GM23338 (cell line): ENCODE measurements around the gene USH2A. TPM values are rescaled to one million over a fixed set of nuclear protein-coding genes. Genes with fewer than 3 reads are reported as not detected.

ENCODE experiments used
- CREB1 ChIP-seq: fragments of 250-450 bp; sonication (Bioruptor Pico); IDR thresholded peaks from 2 replicates; pipeline ENCODE4 v1.5.0; 2020; ENCODE audit warnings: low read depth, mild to moderate bottlenecking, moderate library complexity
- EZH2phosphoT487 ChIP-seq: fragments of 200-600 bp; sonication (generic); IDR thresholded peaks from one replicate; pipeline ENCODE4 v1.8.1; 2018; ENCODE audit warnings: antibody characterized with exemption; ENCODE audit not compliant: unreplicated experiment
- POLR2AphosphoS5 ChIP-seq: IDR thresholded peaks from 2 replicates; pipeline ENCODE4 v1.6.1; 2016; ENCODE audit warnings: antibody characterized with exemption, low read depth
- REST ChIP-seq: IDR thresholded peaks from one replicate; pipeline ENCODE4 v1.6.1; 2018; ENCODE audit warnings: antibody characterized with exemption; ENCODE audit not compliant: unreplicated experiment
- STAT1 ChIP-seq: IDR thresholded peaks from one replicate; pipeline ENCODE4 v1.6.1; 2016; ENCODE audit warnings: antibody characterized with exemption; ENCODE audit not compliant: unreplicated experiment
- ZNF331 ChIP-seq: fragments of 250-450 bp; sonication (Bioruptor Pico); IDR thresholded peaks from 2 replicates; pipeline ENCODE4 v1.5.0; 2020; ENCODE audit warnings: low read depth, mild to moderate bottlenecking, moderate library complexity
- ZNF462 ChIP-seq: fragments of 250-450 bp; sonication (Bioruptor Pico); IDR thresholded peaks from 2 replicates; pipeline ENCODE4 v1.5.0; 2020; ENCODE audit warnings: mild to moderate bottlenecking, moderate library complexity
- polyA plus RNA-seq: library from polyadenylated mRNA; unstranded; fragments of >200 nt; fragmentation: Nextera tagmentation; extraction: Ambion mirVana; gene quantifications from 2 replicates; pipeline ENCODE4 v1.2.1, GENCODE V29; 2016
- total RNA-seq: library from RNA; depleted of rRNA; stranded (reverse); fragments of >200 nt; shearing (Covaris generic); gene quantifications from 2 replicates; pipeline ENCODE4 v1.2.3, GENCODE V29; 2014

Gene USH2A
- total and polyA plus RNA-seq, 2 experiments from 2014 or later: 0.03 TPM

- TF ChIP-seq ZNF462 (CRISPR knock-in tag) (no peak), POLR2AphosphoS5 (no peak), ZNF331 (CRISPR knock-in tag) (no peak), CREB1 (no peak), REST (no peak), EZH2phosphoT487 (no peak), STAT1 (no peak)
Observed at GRCh38 chr1:215807911-215808436, 615.3 kb downstream of the USH2A start (continued).
